GM19468 (cell line): ENCODE results near the gene GRAMD4.

ENCODE experiments used
- ATAC-seq: cut with Tn5 transposase; IDR thresholded peaks from one replicate; pipeline ENCODE4 v1.9.1; 2021; ENCODE audit warnings: mild to moderate bottlenecking, moderate library complexity, moderate number of reproducible peaks; ENCODE audit not compliant: unreplicated experiment; ENCODE audit errors: extremely low read depth

Gene GRAMD4

GRCh38 chr22:46652847-46653331, 32.7 kb downstream of the GRAMD4 start:
- ATAC-seq = no peak

- no peak for ATAC-seq
These were observed 33.4 kb downstream of the GRAMD4 start for GRCh38 chr22:46653596-46653995.

GRCh38 chr22:46654426-46654825, 34.2 kb downstream of the GRAMD4 start:
- no peak for ATAC-seq

GRCh38 chr22:46654927-46655595, 34.9 kb downstream of the GRAMD4 start:
- ATAC-seq = no peak

DNA sequence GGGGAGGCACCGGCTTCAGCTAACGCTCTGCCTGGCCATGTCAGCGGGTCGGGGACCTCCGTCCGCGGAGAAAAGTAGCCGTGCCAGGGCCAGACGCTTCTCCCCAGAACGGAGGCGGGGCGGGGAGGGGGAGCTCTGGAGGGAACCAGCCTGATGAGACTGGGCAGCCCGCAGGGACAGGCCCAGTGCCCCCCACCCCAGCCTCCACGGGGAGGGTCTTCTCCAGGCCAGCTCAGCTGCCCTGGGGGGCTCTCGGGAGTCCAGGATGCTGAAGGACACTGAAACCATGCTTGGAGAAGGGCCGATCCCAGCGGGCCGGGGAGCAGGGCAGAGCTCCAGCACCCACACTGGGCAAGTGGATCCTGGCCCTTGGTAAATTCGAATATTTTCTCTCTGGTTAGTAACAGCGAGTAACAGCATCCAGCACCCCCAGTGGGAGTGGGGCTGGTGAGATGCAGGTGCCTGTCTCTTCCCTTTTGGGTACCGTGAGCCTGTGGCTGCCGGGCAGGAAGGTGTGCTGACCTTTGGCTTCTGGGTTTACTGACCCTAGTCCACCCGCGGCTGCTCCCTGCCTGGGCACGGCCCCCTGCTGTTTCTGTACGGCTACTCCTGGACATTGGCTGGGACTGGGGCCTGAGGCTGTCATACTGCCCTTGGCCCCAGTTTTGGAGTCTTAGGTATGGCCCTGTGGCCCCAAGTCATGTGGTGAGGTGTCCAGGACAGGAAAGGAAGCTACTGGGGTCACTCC, 35.8 kb downstream of the GRAMD4 start:
- no peak for ATAC-seq

GRCh38 chr22:46656856-46657654, 36.9 kb downstream of the GRAMD4 start:
- no peak for ATAC-seq

GRCh38 chr22:46657655-46657953, 37.4 kb downstream of the GRAMD4 start:
- ATAC-seq = no peak

- no peak for ATAC-seq
These were observed 38.1 kb downstream of the GRAMD4 start for GRCh38 chr22:46657996-46658947.

DNA sequence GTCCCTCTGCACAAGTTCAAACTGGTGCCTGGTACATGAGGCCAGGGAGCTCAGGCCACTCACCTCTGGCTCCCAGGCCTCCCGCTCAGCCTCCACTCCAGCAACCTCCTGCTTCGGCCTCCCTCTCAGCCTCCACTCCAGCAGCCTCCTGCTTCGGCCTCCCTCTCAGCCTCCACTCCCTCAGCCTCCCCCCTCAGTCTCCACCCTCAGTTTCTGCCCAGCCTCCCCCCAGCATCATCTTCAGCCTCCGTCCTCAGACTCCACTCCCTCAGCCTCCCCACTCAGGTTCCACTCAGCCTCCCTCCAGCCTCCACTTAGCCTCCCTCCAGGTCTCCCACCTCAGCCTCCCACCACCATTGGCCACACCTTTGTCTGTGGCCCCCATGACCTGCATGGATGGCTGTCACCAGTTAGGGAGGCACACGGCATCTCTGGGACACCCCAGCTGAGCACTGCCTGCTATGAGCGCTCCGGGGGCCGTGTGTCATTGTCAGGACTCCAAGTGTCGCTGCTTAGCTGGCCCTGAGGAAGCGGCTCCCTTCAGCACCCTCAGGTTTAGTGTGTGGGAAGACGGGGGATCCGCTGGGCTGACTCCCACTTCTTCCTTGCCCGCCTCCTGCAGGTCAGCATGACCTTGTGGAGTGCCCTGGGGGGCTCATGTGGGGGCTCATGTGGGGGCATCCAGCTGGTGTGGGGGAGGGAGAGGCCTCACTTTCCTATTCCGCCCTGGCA, 39.0 kb downstream of the GRAMD4 start:
- ATAC-seq = no peak

DNA sequence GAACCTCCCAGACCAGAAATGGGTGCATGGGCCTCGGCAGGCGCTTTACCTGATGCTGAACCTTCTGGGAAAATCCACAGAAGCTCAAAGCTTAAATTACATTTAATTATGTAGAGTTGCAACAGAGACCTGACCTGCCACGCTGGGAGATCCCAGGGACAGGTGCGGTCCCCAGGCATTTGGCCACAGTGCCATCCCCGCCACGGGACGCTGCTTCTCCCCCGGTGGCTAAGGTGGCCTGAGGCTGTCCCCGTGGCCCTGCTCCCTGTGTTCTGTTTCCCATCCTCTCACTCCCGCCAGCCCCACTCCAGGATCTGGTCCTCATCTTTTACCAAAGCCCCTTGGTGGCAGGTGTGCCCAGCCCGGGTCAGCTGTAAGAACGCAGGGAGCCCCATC, 39.6 kb downstream of the GRAMD4 start:
- ATAC-seq = no peak

GRCh38 chr22:46660604-46661201, 40.5 kb downstream of the GRAMD4 start:
- ATAC-seq = no peak

- no peak for ATAC-seq
These were observed 41.1 kb downstream of the GRAMD4 start for GRCh38 chr22:46661221-46661851.

GRCh38 chr22:46662226-46662625, 42.0 kb downstream of the GRAMD4 start:
- no peak for ATAC-seq

- no peak for ATAC-seq
These were observed 42.8 kb downstream of the GRAMD4 start for GRCh38 chr22:46663001-46663400.

GRCh38 chr22:46663436-46664100, 43.4 kb downstream of the GRAMD4 start:
- no peak for ATAC-seq

- no peak for ATAC-seq
These were observed 44.2 kb downstream of the GRAMD4 start for GRCh38 chr22:46664301-46664855.

- no peak for ATAC-seq
These were observed 45.0 kb downstream of the GRAMD4 start for GRCh38 chr22:46665151-46665695.
